MCF 10A (cell line): ENCODE data around the gene LINS1. TPM values are rescaled to one million over a fixed set of nuclear protein-coding genes. Genes with fewer than 3 reads are reported as not detected.

Source experiments
- BruUV-seq: library from RNA; stranded (reverse); fragments of 400-500 nt; replicated peaks from 2 replicates; lab custom pipeline; 2021; lab: Mats Ljungman, UMichigan
- CTCF ChIA-PET: fragments of 300-600 bp; sonication (Branson Sonifier 250); formaldehyde crosslinking; extraction: SDS; loops from one replicate; lab custom pipeline; 2021; ENCODE audit warnings: antibody characterized with exemption, inconsistent platforms; lab: Yijun Ruan, JAX
- POLR2A ChIA-PET: fragments of 300-600, 350-650 bp; sonication (Branson Sonifier 250); formaldehyde crosslinking; extraction: SDS; loops from one replicate; lab custom pipeline; 2020; ENCODE audit warnings: antibody characterized with exemption, inconsistent platforms; lab: Yijun Ruan, JAX
- DNase-seq: peaks from one replicate; pipeline ENCODE4 v3.0.0-alpha.2; 2018; ENCODE audit not compliant: unreplicated experiment
- H3K27ac Mint-ChIP-seq: one replicate; pipeline ENCODE4 v1.8.0; 2022; ENCODE audit warnings: mild to moderate bottlenecking, low read depth, mixed read lengths; ENCODE audit not compliant: unreplicated experiment
- H3K27me3 Mint-ChIP-seq: one replicate; pipeline ENCODE4 v1.8.0; 2022; ENCODE audit warnings: mixed read lengths; ENCODE audit not compliant: insufficient read depth, unreplicated experiment
- H3K36me3 Mint-ChIP-seq: one replicate; pipeline ENCODE4 v1.8.0; 2022; ENCODE audit warnings: mild to moderate bottlenecking, moderate library complexity, mixed read lengths; ENCODE audit not compliant: insufficient read depth, unreplicated experiment
- H3K4me1 Mint-ChIP-seq: one replicate; pipeline ENCODE4 v1.8.0; 2022; ENCODE audit warnings: mixed read lengths; ENCODE audit not compliant: insufficient read depth, unreplicated experiment
- H3K4me3 Mint-ChIP-seq: one replicate; pipeline ENCODE4 v1.8.0; 2022; ENCODE audit warnings: mild to moderate bottlenecking, moderate library complexity, mixed read lengths; ENCODE audit not compliant: unreplicated experiment
- H3K9me3 Mint-ChIP-seq: one replicate; pipeline ENCODE4 v1.8.0; 2022; ENCODE audit warnings: mixed read lengths; ENCODE audit not compliant: unreplicated experiment
- intact Hi-C: fragments of 100-400 bp; cut with micrococcal nuclease; formaldehyde crosslinking; loops from 2 replicates; pipeline ENCODE4 v1.14.1; 2022
- total RNA-seq: library from RNA; stranded (reverse); gene quantifications from 2 replicates; pipeline ENCODE4 v1.2.3, GENCODE V29; 2022
- TF ChIP-seq, protein P1 (sequence below): fragments of 200-600 bp; IDR thresholded peaks from one replicate; pipeline ENCODE4 v1.8.0; 2022; ENCODE audit warnings: antibody characterized with exemption, mild to moderate bottlenecking; ENCODE audit not compliant: unreplicated experiment

LINS1 gene
- total RNA-seq, 1 experiment from 2014 or later = 15.1 TPM

DNA sequence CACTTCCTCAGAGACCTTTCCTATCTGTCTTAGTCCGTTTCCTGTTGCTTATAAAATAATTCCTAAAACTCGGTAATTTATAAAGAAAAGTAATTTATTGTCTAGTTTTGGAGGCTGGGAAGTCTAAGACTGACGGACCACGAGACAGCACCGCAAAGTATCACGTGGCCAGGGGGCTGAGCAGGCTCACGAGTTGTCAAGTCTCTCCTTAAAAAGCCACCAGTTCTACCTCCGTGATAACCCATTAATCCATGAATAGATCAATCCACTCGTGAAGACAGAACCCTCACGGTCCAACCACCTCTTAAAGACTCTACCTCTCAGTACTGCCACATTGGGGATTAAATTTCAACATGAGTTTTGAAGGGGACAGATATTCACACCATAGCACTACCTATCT lies 821 bp downstream of the LINS1 start:
- TSS peak; percentile 41 for BruUV-seq
- intact Hi-C loops = loop anchor here (5.0 to 10.0 kb wide), 2 partner anchors 121 to 636 kb away; no protein-coding TSS in a partner anchor
- peak; percentile 9 for DNase-seq
- TF ChIP-seq, protein P1, sequence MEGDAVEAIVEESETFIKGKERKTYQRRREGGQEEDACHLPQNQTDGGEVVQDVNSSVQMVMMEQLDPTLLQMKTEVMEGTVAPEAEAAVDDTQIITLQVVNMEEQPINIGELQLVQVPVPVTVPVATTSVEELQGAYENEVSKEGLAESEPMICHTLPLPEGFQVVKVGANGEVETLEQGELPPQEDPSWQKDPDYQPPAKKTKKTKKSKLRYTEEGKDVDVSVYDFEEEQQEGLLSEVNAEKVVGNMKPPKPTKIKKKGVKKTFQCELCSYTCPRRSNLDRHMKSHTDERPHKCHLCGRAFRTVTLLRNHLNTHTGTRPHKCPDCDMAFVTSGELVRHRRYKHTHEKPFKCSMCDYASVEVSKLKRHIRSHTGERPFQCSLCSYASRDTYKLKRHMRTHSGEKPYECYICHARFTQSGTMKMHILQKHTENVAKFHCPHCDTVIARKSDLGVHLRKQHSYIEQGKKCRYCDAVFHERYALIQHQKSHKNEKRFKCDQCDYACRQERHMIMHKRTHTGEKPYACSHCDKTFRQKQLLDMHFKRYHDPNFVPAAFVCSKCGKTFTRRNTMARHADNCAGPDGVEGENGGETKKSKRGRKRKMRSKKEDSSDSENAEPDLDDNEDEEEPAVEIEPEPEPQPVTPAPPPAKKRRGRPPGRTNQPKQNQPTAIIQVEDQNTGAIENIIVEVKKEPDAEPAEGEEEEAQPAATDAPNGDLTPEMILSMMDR = no peak
- Mint-ChIP-seq H3K9me3 (no peaks in the 10 kb centered on the region), H3K27ac (no peak overlapping the region), H3K27me3 (no peaks in the 10 kb centered on the region), H3K4me1 (peaks cover 33% of the 10 kb centered on the region), H3K36me3 (peaks cover 12% of the 10 kb centered on the region), H3K4me3 (no peak overlapping the region)
- ChIA-PET POLR2A (interaction anchor here (1.0 to 1.3 kb wide), 2 partner anchors 28 to 124 kb away, joined by 4 read pairs; no protein-coding TSS in a partner anchor), CTCF (no interaction called here)

- TF ChIP-seq, protein P1 = no peak
- intact Hi-C loops = no loop called here
Observed at GRCh38 chr15:100598655-100599054, 3.3 kb downstream of the LINS1 start.

DNA sequence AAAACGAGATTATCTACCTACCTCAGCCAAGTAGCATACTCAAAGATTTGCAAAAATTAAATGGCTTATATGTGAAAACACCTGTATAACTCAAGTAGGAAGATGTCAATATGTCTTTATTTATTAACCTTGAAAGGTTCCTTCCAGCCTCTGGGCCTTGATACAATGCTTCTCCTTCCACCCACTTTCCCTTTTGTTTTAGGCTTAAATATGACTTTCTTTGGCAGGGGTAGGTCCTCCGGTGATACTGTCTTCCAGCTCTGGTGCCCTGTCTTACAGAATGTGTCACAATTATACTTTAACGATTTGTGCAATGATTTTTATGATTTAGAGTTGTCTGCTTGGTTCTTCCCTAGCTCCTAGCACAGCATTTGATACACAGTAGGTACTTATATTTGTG lies 4.1 kb downstream of the LINS1 start:
- no peaks in the 10 kb centered on the region for H3K36me3 Mint-ChIP-seq
- ChIA-PET CTCF (interaction anchor here (1.3 to 1.6 kb wide), 2 partner anchors 25 to 29 kb away, joined by 3 to 5 read pairs; no protein-coding TSS in a partner anchor), POLR2A (interaction anchor here (0.5 to 1.2 kb wide), 4 partner anchors 9 to 499 kb away, joined by 3 to 4 read pairs (median 3); no protein-coding TSS in a partner anchor)
- TF ChIP-seq, protein P1 = no peak
- H3K27ac Mint-ChIP-seq = peak overlapping the region; percentile 87
- H3K4me3 Mint-ChIP-seq = peak overlapping the region; percentile 30
- no peak for DNase-seq
- no peaks in the 10 kb centered on the region for H3K9me3 Mint-ChIP-seq
- intact Hi-C loops = no loop called here
- no peaks in the 10 kb centered on the region for H3K27me3 Mint-ChIP-seq
- H3K4me1 Mint-ChIP-seq = peaks cover 22% of the 10 kb centered on the region
- BruUV-seq = no TSS peak

More at GRCh38 chr15:100598655-100599054, 3.3 kb downstream of the LINS1 start:
- POLR2A ChIA-PET = interaction anchor here (1.2 to 1.9 kb wide), 2 partner anchors 10 to 26 kb away, joined by 3 to 5 read pairs; no protein-coding TSS in a partner anchor
- Mint-ChIP-seq H3K9me3 (no peaks in the 10 kb centered on the region), H3K27me3 (no peaks in the 10 kb centered on the region), H3K4me3 (no peak overlapping the region), H3K4me1 (peaks cover 26% of the 10 kb centered on the region), H3K36me3 (no peaks in the 10 kb centered on the region), H3K27ac (no peak overlapping the region)
- CTCF ChIA-PET = interaction anchor here (0.6 to 1.6 kb wide), 3 partner anchors 26 to 701 kb away, joined by 3 to 5 read pairs (median 3); no protein-coding TSS in a partner anchor
- no peak for DNase-seq
- BruUV-seq = no TSS peak

GRCh38 chr15:100596792-100597191 lies 5.2 kb downstream of the LINS1 start:
- H3K36me3 Mint-ChIP-seq = no peaks in the 10 kb centered on the region
- ChIA-PET CTCF (interaction anchor here (0.6 to 1.3 kb wide), 6 partner anchors 9 to 1347 kb away, joined by 3 to 4 read pairs (median 3); no protein-coding TSS in a partner anchor), POLR2A (interaction anchor here (0.6 to 1.4 kb wide), 2 partner anchors 11 to 609 kb away, joined by 3 to 6 read pairs; no protein-coding TSS in a partner anchor)
- no TSS peak for BruUV-seq
- no peaks in the 10 kb centered on the region for H3K9me3 Mint-ChIP-seq
- H3K27ac Mint-ChIP-seq = peak overlapping the region; percentile 87
- peaks cover 22% of the 10 kb centered on the region for H3K4me1 Mint-ChIP-seq
- intact Hi-C loops = no loop called here
- peak; percentile 87 for DNase-seq
- TF ChIP-seq, protein P1 = no peak
- peak overlapping the region; percentile 62 for H3K4me3 Mint-ChIP-seq
- no peaks in the 10 kb centered on the region for H3K27me3 Mint-ChIP-seq
